Mesodermal cell (in vitro differentiated cells): Measurements from ENCODE around the gene EDC4.

Experiments
- H3K27ac ChIP-seq: 2 replicates; pipeline ENCODE4 v1.7.0; 2013; ENCODE audit warnings: mild to moderate bottlenecking, low read depth, low read length, moderate library complexity; ENCODE audit not compliant: severe bottlenecking
- H3K36me3 ChIP-seq: 2 replicates; pipeline ENCODE4 v1.7.1; 2013; ENCODE audit warnings: mild to moderate bottlenecking, low read length, moderate library complexity; ENCODE audit not compliant: control insufficient read depth, insufficient read depth
- H3K4me1 ChIP-seq: one replicate; pipeline ENCODE4 v1.7.1; 2013; ENCODE audit warnings: mild to moderate bottlenecking, low read length; ENCODE audit not compliant: insufficient read depth, control insufficient read depth, poor library complexity, severe bottlenecking
- H3K4me3 ChIP-seq: 2 replicates; pipeline ENCODE4 v1.7.0; 2013; ENCODE audit warnings: low read length, control low read depth, mild to moderate bottlenecking; ENCODE audit not compliant: insufficient read depth, poor library complexity, severe bottlenecking; ENCODE audit errors: extremely low read depth
- H3K9me3 ChIP-seq: 2 replicates; pipeline ENCODE4 v1.7.1; 2013; ENCODE audit warnings: mild to moderate bottlenecking, low read length, moderate library complexity; ENCODE audit not compliant: control insufficient read depth
- WGBS, 2 experiments: methylation state at CpG; one replicate each; pipeline ENCODE4 v1.1.5; 2013; ENCODE audit warnings: missing lambda C conversion rate in 2 of 2; ENCODE audit not compliant: insufficient coverage in 2 of 2; 5-methylcytosine and 5-hydroxymethylcytosine counted together

EDC4 gene

GRCh38 chr16:67879462-67879861, 6.6 kb downstream of the EDC4 start:
- no peak overlapping the region for H3K27ac ChIP-seq
- peaks cover 1% of the 10 kb centered on the region for H3K4me1 ChIP-seq
- H3K36me3 ChIP-seq: peaks cover 90% of the 10 kb centered on the region
- H3K4me3 ChIP-seq: no peak overlapping the region
- no peaks in the 10 kb centered on the region for H3K9me3 ChIP-seq
- 96 to 97% methylated on average over 10 of the region's 12 CpGs for WGBS, 2 experiments

GRCh38 chr16:67879936-67880335, 7.1 kb downstream of the EDC4 start:
- Histone ChIP-seq H3K4me3 (no peak overlapping the region), H3K9me3 (no peaks in the 10 kb centered on the region), H3K4me1 (peaks cover 6% of the 10 kb centered on the region), H3K36me3 (peaks cover 91% of the 10 kb centered on the region), H3K27ac (no peak overlapping the region)
- 90 to 100% methylated on average over 3 to 4 of the region's 5 CpGs for WGBS, 2 experiments

- peaks cover 9% of the 10 kb centered on the region for H3K4me1 ChIP-seq
- H3K9me3 ChIP-seq: no peaks in the 10 kb centered on the region
- H3K27ac ChIP-seq: no peak overlapping the region
- peaks cover 91% of the 10 kb centered on the region for H3K36me3 ChIP-seq
- 95 to 96% methylated on average over 9 to 13 of the region's 13 CpGs for WGBS, 2 experiments
- no peak overlapping the region for H3K4me3 ChIP-seq
These were observed 7.7 kb downstream of the EDC4 start for GRCh38 chr16:67880584-67880983.

- H3K4me1 ChIP-seq: peaks cover 9% of the 10 kb centered on the region
- H3K27ac ChIP-seq: no peak overlapping the region
- WGBS, 2 experiments: 94 to 96% methylated on average over 21 of the region's 21 CpGs
- no peak overlapping the region for H3K4me3 ChIP-seq
- peaks cover 91% of the 10 kb centered on the region for H3K36me3 ChIP-seq
- no peaks in the 10 kb centered on the region for H3K9me3 ChIP-seq
These were observed 8.8 kb downstream of the EDC4 start for GRCh38 chr16:67881621-67882161.

- 93 to 95% methylated on average over 11 to 14 of the region's 18 CpGs for WGBS, 2 experiments
- H3K4me1 ChIP-seq: peaks cover 9% of the 10 kb centered on the region
- H3K27ac ChIP-seq: no peak overlapping the region
- peaks cover 85% of the 10 kb centered on the region for H3K36me3 ChIP-seq
- H3K9me3 ChIP-seq: no peaks in the 10 kb centered on the region
- H3K4me3 ChIP-seq: no peak overlapping the region
These were observed 9.7 kb downstream of the EDC4 start for GRCh38 chr16:67882374-67883145.

GRCh38 chr16:67883146-67883871, 10.5 kb downstream of the EDC4 start:
- Histone ChIP-seq H3K27ac (no peak overlapping the region), H3K4me3 (no peak overlapping the region), H3K36me3 (peaks cover 78% of the 10 kb centered on the region), H3K9me3 (no peaks in the 10 kb centered on the region), H3K4me1 (peaks cover 9% of the 10 kb centered on the region)
- 80 to 92% methylated on average over 3 to 4 of the region's 6 CpGs for WGBS, 2 experiments

- 47 to 64% methylated on average over 7 to 11 of the region's 11 CpGs for WGBS, 2 experiments
- Histone ChIP-seq H3K36me3 (peaks cover 72% of the 10 kb centered on the region), H3K4me1 (peaks cover 9% of the 10 kb centered on the region)
These were observed 11.0 kb downstream of the EDC4 start for GRCh38 chr16:67883872-67884261.

GRCh38 chr16:67884684-67885083, 11.8 kb downstream of the EDC4 start, which contains the start of gene NRN1L:
Gene NRN1L (plus strand): TSS chr16:67884885. CDS start chr16:67884904, 19 bp downstream.
- Histone ChIP-seq H3K4me3 (no peak within 1 kb of the TSS), H3K36me3 (peaks cover 64% of the 10 kb centered on the region), H3K27ac (no peak within 1 kb of the TSS), H3K9me3 (no peaks in the 10 kb centered on the region), H3K4me1 (peaks cover 9% of the 10 kb centered on the region)
- 11 to 26% methylated on average over 18 to 21 of the region's 22 CpGs for WGBS, 2 experiments

More at GRCh38 chr16:67883872-67884261, 11.0 kb downstream of the EDC4 start:
- Histone ChIP-seq H3K4me3 (no peak overlapping the region), H3K27ac (no peak overlapping the region), H3K9me3 (no peaks in the 10 kb centered on the region)

GRCh38 chr16:67885545-67885944, 12.7 kb downstream of the EDC4 start:
- H3K9me3 ChIP-seq: no peaks in the 10 kb centered on the region
- H3K4me1 ChIP-seq: peaks cover 9% of the 10 kb centered on the region
- H3K4me3 ChIP-seq: no peak overlapping the region
- H3K36me3 ChIP-seq: peaks cover 56% of the 10 kb centered on the region
- H3K27ac ChIP-seq: no peak overlapping the region
- WGBS, 2 experiments: 99% methylated on average over 10 to 11 of the region's 12 CpGs

- Histone ChIP-seq H3K9me3 (no peaks in the 10 kb centered on the region), H3K27ac (no peak overlapping the region), H3K4me1 (peaks cover 9% of the 10 kb centered on the region), H3K36me3 (peaks cover 52% of the 10 kb centered on the region), H3K4me3 (no peak overlapping the region)
- 94 to 96% methylated on average over 16 to 17 of the region's 19 CpGs for WGBS, 2 experiments
These were observed 13.1 kb downstream of the EDC4 start for GRCh38 chr16:67885976-67886375.
